ENCODE results near the gene DOHH.

Gene DOHH

GRCh38 chr19:3500429-3501101, at the start of gene DOHH:
Gene DOHH (minus strand): TSS chr19:3500674. CDS start chr19:3496814, 3,860 bp downstream.
- peak; percentile 54 to 99 (median 93) for DNase-seq

GRCh38 chr19:3549816-3550215, 49.3 kb upstream of the DOHH start:
- DNase-seq: no peak

- DNase-seq: peak in 22 of 56 donors; percentile 12 to 86 (median 36)
Observed at GRCh38 chr19:3548606-3549005, 48.1 kb upstream of the DOHH start.

GRCh38 chr19:3547767-3548282, 47.4 kb upstream of the DOHH start:
- no peak for DNase-seq

- no peak for DNase-seq
Observed at GRCh38 chr19:3547301-3547731, 46.8 kb upstream of the DOHH start.

- DNase-seq: peak in 1 of 56 donors; percentile 16
Observed at GRCh38 chr19:3546119-3546518, 45.6 kb upstream of the DOHH start.

GRCh38 chr19:3545669-3546034, 45.2 kb upstream of the DOHH start:
- DNase-seq: no peak

GRCh38 chr19:3544742-3545668, 44.5 kb upstream of the DOHH start:
- DNase-seq: peak in 55 of 56 donors; percentile 20 to 95 (median 77)

GRCh38 chr19:3544058-3544376, 43.5 kb upstream of the DOHH start:
- DNase-seq: peak in 6 of 56 donors; percentile 13 to 54 (median 38)

GRCh38 chr19:3543150-3544057, 42.9 kb upstream of the DOHH start:
- DNase-seq: peak in 43 of 56 donors; percentile 9 to 88 (median 44)

- DNase-seq: no peak
Observed at GRCh38 chr19:3539756-3540118, 39.3 kb upstream of the DOHH start.

GRCh38 chr19:3538965-3539755, 38.7 kb upstream of the DOHH start, which contains the start of gene TEKTIP1:
Gene TEKTIP1 (plus strand): TSS chr19:3539174. CDS start chr19:3539178, 4 bp downstream.
- DNase-seq: peak in 15 of 56 donors; percentile 9 to 58 (median 25)

- DNase-seq: no peak
Observed at GRCh38 chr19:3538258-3538929, 37.9 kb upstream of the DOHH start.

GRCh38 chr19:3537438-3538240, 37.2 kb upstream of the DOHH start:
- DNase-seq: peak in 4 of 56 donors; percentile 17 to 34 (median 25)

- peak in 1 of 56 donors; percentile 43 for DNase-seq
Observed at GRCh38 chr19:3537101-3537437, 36.6 kb upstream of the DOHH start.

GRCh38 chr19:3536429-3537100, 36.1 kb upstream of the DOHH start:
- peak in 50 of 56 donors; percentile 12 to 84 (median 64) for DNase-seq

- no peak for DNase-seq
Observed at GRCh38 chr19:3535981-3536380, 35.5 kb upstream of the DOHH start.

- no peak for DNase-seq
Observed at GRCh38 chr19:3535563-3535965, 35.1 kb upstream of the DOHH start.
